GM12878 (cell line): ENCODE data around the gene DENND6A. TPM values are rescaled to one million over a fixed set of nuclear protein-coding genes. Genes with fewer than 3 reads are reported as not detected.

ENCODE experiments used
- ATAC-seq: fragments of 200-7000 bp; cut with Tn5 transposase; 3 replicates; pipeline ENCODE4 v1.9.1; 2020; ENCODE audit warnings: mild to moderate bottlenecking, moderate library complexity
- BruUV-seq: library from RNA; stranded (reverse); fragments of 400-500 nt; replicated peaks from 2 replicates; lab custom pipeline; 2021; lab: Mats Ljungman, UMichigan
- CTCF ChIA-PET: fragments of 300-600 bp; sonication (Branson Sonifier 250); formaldehyde crosslinking; extraction: SDS; loops from one replicate; lab custom pipeline; 2021; ENCODE audit warnings: inconsistent platforms; lab: Yijun Ruan, JAX
- POLR2A ChIA-PET: fragments of 350-600 bp; formaldehyde crosslinking; extraction: SDS; loops from one replicate; lab custom pipeline; 2021; ENCODE audit warnings: inconsistent platforms; lab: Charles Lee
- RAD21 ChIA-PET: fragments of 300-600 bp; sonication (Branson Sonifier 250); formaldehyde crosslinking; loops from one replicate; lab custom pipeline; 2023; ENCODE audit warnings: antibody characterized with exemption; ENCODE audit not compliant: unreplicated experiment; lab: Charles Lee
- SMC1A ChIA-PET: fragments of 300-600 bp; sonication (Branson Sonifier 250); formaldehyde crosslinking; loops from one replicate; lab custom pipeline; 2023; ENCODE audit not compliant: unreplicated experiment, uncharacterized antibody; lab: Charles Lee
- DNase-seq: peaks from one replicate; pipeline ENCODE4 v3.0.0-alpha.2; 2011; ENCODE audit warnings: low read depth, low spot score
- FAIRE-seq: peaks from 3 replicates; lab custom pipeline; 2011; peaks lifted over from hg19 to GRCh38; lab: Jason Lieb, UNC
- H2AFZ ChIP-seq: 2 replicates; pipeline ENCODE4 v1.6.0; 2011; ENCODE audit warnings: low read depth, low read length, control low read depth; ENCODE audit not compliant: control insufficient read depth
- H3K27ac ChIP-seq: 2 replicates; pipeline ENCODE4 v1.5.1; 2011; ENCODE audit warnings: control low read depth; ENCODE audit not compliant: control insufficient read depth, insufficient read depth
- H3K27me3 ChIP-seq, 2 experiments: replicated peaks in 1 of 2; 2 replicates each; pipeline versions ENCODE4 v1.6.0 to v1.6.1; 2011; ENCODE audit warnings: low read length in 1 of 2; ENCODE audit not compliant: control insufficient read depth in 2 of 2, insufficient read depth in 2 of 2
- H3K36me3 ChIP-seq, 2 experiments: 2 replicates each; pipeline ENCODE4 v1.5.1; 2011; ENCODE audit warnings: low read length in 1 of 2; ENCODE audit not compliant: control insufficient read depth in 2 of 2, insufficient read depth in 2 of 2
- H3K4me1 ChIP-seq: 2 replicates; pipeline ENCODE4 v1.6.1; 2011; ENCODE audit warnings: mild to moderate bottlenecking, low read length, moderate library complexity, mixed read lengths; ENCODE audit not compliant: control insufficient read depth, insufficient read depth
- H3K4me2 ChIP-seq: 2 replicates; pipeline ENCODE4 v1.6.0; 2011; ENCODE audit warnings: control low read depth; ENCODE audit not compliant: control insufficient read depth, insufficient read depth
- H3K4me3 ChIP-seq: fragments of 200-600 bp; sonication (generic); 2 replicates; pipeline ENCODE4 v1.5.1; 2016
- H3K79me2 ChIP-seq: 2 replicates; pipeline ENCODE4 v1.6.0; 2011; ENCODE audit warnings: low read length; ENCODE audit not compliant: control insufficient read depth, insufficient read depth
- H3K9ac ChIP-seq: 2 replicates; pipeline ENCODE4 v1.8.0; 2011; ENCODE audit warnings: low read length, control low read depth, mixed read lengths; ENCODE audit not compliant: control insufficient read depth, insufficient read depth
- H3K9me3 ChIP-seq: replicated peaks from 3 replicates; pipeline ENCODE4 v1.5.1; 2011; ENCODE audit warnings: mild to moderate bottlenecking, low read length; ENCODE audit not compliant: control insufficient read depth, insufficient read depth
- H4K20me1 ChIP-seq: 2 replicates; pipeline ENCODE4 v1.6.0; 2011; ENCODE audit not compliant: control insufficient read depth, insufficient read depth
- ATF3 ChIP-seq: IDR thresholded peaks from 2 replicates; pipeline ENCODE4 v1.6.1; 2011; ENCODE audit warnings: low read depth, mild to moderate bottlenecking, low read length, moderate library complexity, borderline replicate concordance; ENCODE audit errors: extremely low read depth
- BCL11A ChIP-seq: IDR thresholded peaks from 2 replicates; pipeline ENCODE4 v1.6.1; 2011; ENCODE audit warnings: low read depth, low read length
- KLF5 ChIP-seq: fragments of 450-650 bp; IDR thresholded peaks from 2 replicates; pipeline ENCODE4 v1.6.1; 2014; ENCODE audit warnings: mild to moderate bottlenecking; ENCODE audit not compliant: partially characterized antibody
- RAD21 ChIP-seq: IDR thresholded peaks from 2 replicates; pipeline ENCODE4 v1.6.1; 2011; ENCODE audit warnings: mild to moderate bottlenecking, low read depth, low read length, moderate library complexity; ENCODE audit not compliant: insufficient read depth
- SMC3 ChIP-seq: IDR thresholded peaks from 2 replicates; pipeline ENCODE4 v1.6.1; 2011; ENCODE audit warnings: low read length, improper control_type of control experiment, borderline replicate concordance
- USF1 ChIP-seq: IDR thresholded peaks from 2 replicates; pipeline ENCODE4 v1.6.1; 2011; ENCODE audit warnings: borderline replicate concordance, low read depth, mild to moderate bottlenecking, moderate library complexity, mixed read lengths, low read length; ENCODE audit not compliant: insufficient read depth; ENCODE audit errors: extremely low read length
- ZNF207 ChIP-seq: fragments of 450-650 bp; IDR thresholded peaks from 2 replicates; pipeline ENCODE4 v1.6.1; 2014; ENCODE audit warnings: antibody characterized with exemption, mild to moderate bottlenecking, borderline replicate concordance
- ZNF274 ChIP-seq: IDR thresholded peaks from one replicate; pipeline ENCODE4 v1.8.0; 2011; ENCODE audit not compliant: insufficient read length, insufficient read depth
- ZSCAN29 ChIP-seq: fragments of 450-650 bp; IDR thresholded peaks from 2 replicates; pipeline ENCODE4 v1.6.1; 2017; ENCODE audit warnings: mild to moderate bottlenecking, moderate library complexity
- WGBS: methylation state at CpG from one replicate; pipeline ENCODE4 v1.1.6; 2016; ENCODE audit warnings: low lambda C conversion rate; ENCODE audit not compliant: insufficient replicate concordance, insufficient coverage; ENCODE audit errors: missing lambda C conversion rate; 5-methylcytosine and 5-hydroxymethylcytosine counted together
- in situ Hi-C: fragments of 300-500 bp; cut with MboI; formaldehyde crosslinking; loops from 9 replicates; pipeline ENCODE4 v1.14.3; 2018; ENCODE audit warnings: mixed read lengths
- intact Hi-C: fragments of 100-400 bp; cut with micrococcal nuclease; formaldehyde crosslinking; loops from one replicate; pipeline ENCODE4 v1.14.2; 2022; ENCODE audit not compliant: unreplicated experiment
- polyA plus RNA-seq, 11 experiments: library from polyadenylated mRNA; depleted of rRNA in 4 of 11; unstranded in 6 of 11; stranded (reverse) in 5 of 11; fragments of >200 nt; fragmentation: Nextera tagmentation in 4 of 11; fragmentation: Illumina TruSeq in 1 of 11; extraction: Ambion mirVana in 4 of 11; extraction: Trizol in 1 of 11; gene quantifications; 1 replicate in 1 of 11; 2 replicates in 10 of 11; pipeline versions ENCODE4 v1.2.1 to v1.2.3, GENCODE V29; 2011 to 2016; ENCODE audit warnings: inconsistent platforms in 2 of 11, missing spikeins in 2 of 11, low read depth in 1 of 11
- total RNA-seq, 4 experiments: library from RNA; depleted of rRNA in 3 of 4; stranded (reverse); fragments of >200 nt in 3 of 4; fragmentation: Illumina TruSeq in 1 of 4; extraction: Trizol in 1 of 4; gene quantifications; 2 replicates each; pipeline versions ENCODE4 v1.2.1 to v1.2.3, GENCODE V29; 2013 to 2021
- TF ChIP-seq, protein P1 (sequence below), 3 experiments: IDR thresholded peaks in 2 of 3; conservative IDR thresholded peaks in 1 of 3; 2 replicates each; pipeline ENCODE4 v1.5.1; 2011; ENCODE audit warnings: low read depth in 3 of 3, low read length in 3 of 3, mild to moderate bottlenecking in 3 of 3, control low read depth in 2 of 3, moderate library complexity in 2 of 3, inconsistent platforms in 1 of 3, mixed read lengths in 1 of 3; ENCODE audit not compliant: control insufficient read depth in 2 of 3, insufficient read depth in 1 of 3; ENCODE audit errors: extremely low read depth in 1 of 3

DENND6A gene
- total and polyA plus RNA-seq, 10 of the 15 experiments (the other 5 are each of a cell fraction or from before 2014, with no cell fraction given), result 1.8 to 15.3 (median 10.3) TPM

- no TSS peak for BruUV-seq
- POLR2A ChIA-PET, result no interaction called here
- WGBS, result 98% methylated on average over 2 of the region's 2 CpGs
These were observed 46.2 kb downstream of the DENND6A start for GRCh38 chr3:57646723-57647122.

More at GRCh38 chr3:57646723-57647122, 46.2 kb downstream of the DENND6A start:
- TF ChIP-seq USF1, result no peak
- no peak for TF ChIP-seq ZNF207
- TF ChIP-seq KLF5, result no peak
- TF ChIP-seq, protein P1, sequence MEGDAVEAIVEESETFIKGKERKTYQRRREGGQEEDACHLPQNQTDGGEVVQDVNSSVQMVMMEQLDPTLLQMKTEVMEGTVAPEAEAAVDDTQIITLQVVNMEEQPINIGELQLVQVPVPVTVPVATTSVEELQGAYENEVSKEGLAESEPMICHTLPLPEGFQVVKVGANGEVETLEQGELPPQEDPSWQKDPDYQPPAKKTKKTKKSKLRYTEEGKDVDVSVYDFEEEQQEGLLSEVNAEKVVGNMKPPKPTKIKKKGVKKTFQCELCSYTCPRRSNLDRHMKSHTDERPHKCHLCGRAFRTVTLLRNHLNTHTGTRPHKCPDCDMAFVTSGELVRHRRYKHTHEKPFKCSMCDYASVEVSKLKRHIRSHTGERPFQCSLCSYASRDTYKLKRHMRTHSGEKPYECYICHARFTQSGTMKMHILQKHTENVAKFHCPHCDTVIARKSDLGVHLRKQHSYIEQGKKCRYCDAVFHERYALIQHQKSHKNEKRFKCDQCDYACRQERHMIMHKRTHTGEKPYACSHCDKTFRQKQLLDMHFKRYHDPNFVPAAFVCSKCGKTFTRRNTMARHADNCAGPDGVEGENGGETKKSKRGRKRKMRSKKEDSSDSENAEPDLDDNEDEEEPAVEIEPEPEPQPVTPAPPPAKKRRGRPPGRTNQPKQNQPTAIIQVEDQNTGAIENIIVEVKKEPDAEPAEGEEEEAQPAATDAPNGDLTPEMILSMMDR (IDR thresholded peaks at IDR 0.05 in 2 of 3, conservative IDR thresholded peaks at IDR 0.05 in 1 of 3; ENCODE audit: control insufficient read depth in 2 of 3, extremely low read depth in 1 of 3, insufficient read depth in 1 of 3, low read depth in 3 of 3, low read length in 3 of 3), result peak in 1 of 3 experiments; percentile 42; a peak in 2 of 6 replicates
- TF ChIP-seq ZNF274, result no peak
- TF ChIP-seq RAD21, result peak; percentile 47
- no peak for TF ChIP-seq ATF3
- no peak for TF ChIP-seq ZSCAN29
- no peak for TF ChIP-seq BCL11A
- TF ChIP-seq SMC3, result peak; percentile 29; the same call in 1 of the 2 replicates
- FAIRE-seq (no peak), ATAC-seq (peak; percentile 41; the same call in 2 of the 3 replicates), DNase-seq (no peak)
- Histone ChIP-seq H2AFZ (no peak overlapping the region), H3K4me1 (no peaks in the 10 kb centered on the region), H3K9ac (no peak overlapping the region), H3K4me3 (no peak overlapping the region), H3K9me3 (no peaks in the 10 kb centered on the region), H3K79me2 (no peaks in the 10 kb centered on the region), H4K20me1 (no peaks in the 10 kb centered on the region), H3K27me3 (no peaks in the 10 kb centered on the region), H3K4me2 (no peak overlapping the region), H3K36me3 (no peaks in the 10 kb centered on the region; a peak in 2 of 4 replicates), H3K27ac (no peak overlapping the region)
- ChIA-PET SMC1A (interaction anchor here (1.0 to 1.7 kb wide), 2 partner anchors 44 to 245 kb away, joined by 3 to 4 read pairs; no protein-coding TSS in a partner anchor), CTCF (interaction anchor here (1.0 to 1.1 kb wide), 3 partner anchors 179 to 249 kb away, joined by 3 to 6 read pairs (median 3); no protein-coding TSS in a partner anchor), RAD21 (interaction anchor here (1.8 kb wide), 1 partner anchor 43 kb away, joined by 5 read pairs; no protein-coding TSS in a partner anchor)
- intact Hi-C loops, result loop anchor here (10.0 kb wide), 1 partner anchor 178 kb away; no protein-coding TSS in a partner anchor
- in situ Hi-C loops, result no loop called here
